CD4-positive, CD25-positive, alpha-beta regulatory T cell (primary cell): ENCODE results near the gene LTBP4. TPM values are rescaled to one million over a fixed set of nuclear protein-coding genes. Genes with fewer than 3 reads are reported as not detected.

ENCODE experiments used
- ATAC-seq, 2 donors: fragments of 150-1000 bp; cut with Tn5 transposase; one replicate each; pipeline ENCODE4 v1.10.0; 2021; ENCODE audit warnings: low read depth in 2 of 2, moderate number of reproducible peaks in 2 of 2, moderate library complexity in 1 of 2
- DNase-seq, 3 donors: peaks; one replicate each; pipeline versions ENCODE4 v3.0.0 to v3.0.0-alpha.2; 2012 to 2022; ENCODE audit warnings: mixed read lengths in 1 of 3
- H3K27ac ChIP-seq: one replicate; pipeline ENCODE4 v1.7.0; 2013; ENCODE audit warnings: mild to moderate bottlenecking, low read length; ENCODE audit not compliant: insufficient read depth, poor library complexity, severe bottlenecking
- H3K27me3 ChIP-seq: one replicate; pipeline ENCODE4 v1.7.0; 2013; ENCODE audit warnings: low read length; ENCODE audit not compliant: control insufficient read depth, insufficient read depth
- H3K36me3 ChIP-seq: one replicate; pipeline ENCODE4 v1.7.0; 2013; ENCODE audit warnings: mild to moderate bottlenecking, low read length, moderate library complexity; ENCODE audit not compliant: control insufficient read depth, insufficient read depth
- H3K4me1 ChIP-seq: 2 replicates; pipeline ENCODE4 v1.7.0; 2013; ENCODE audit warnings: mild to moderate bottlenecking, low read length; ENCODE audit not compliant: insufficient read depth, control insufficient read depth, poor library complexity, severe bottlenecking
- H3K4me3 ChIP-seq: one replicate; pipeline ENCODE4 v1.7.0; 2013; ENCODE audit warnings: low read depth, mild to moderate bottlenecking, low read length, moderate library complexity
- H3K9me3 ChIP-seq, 2 experiments: 1 replicate in 1 of 2; 2 replicates in 1 of 2; pipeline ENCODE4 v1.7.0; 2013; ENCODE audit warnings: low read length in 2 of 2, mild to moderate bottlenecking in 1 of 2, moderate library complexity in 1 of 2; ENCODE audit not compliant: control insufficient read depth in 2 of 2
- H3K27ac Mint-ChIP-seq, 3 donors: one replicate each; pipeline ENCODE4 v1.8.0; 2020 to 2022; ENCODE audit warnings: mild to moderate bottlenecking in 3 of 3, mixed read lengths in 3 of 3, moderate library complexity in 2 of 3
- H3K27me3 Mint-ChIP-seq: one replicate; pipeline ENCODE4 v1.8.0; 2022; ENCODE audit warnings: mild to moderate bottlenecking, mixed read lengths
- H3K36me3 Mint-ChIP-seq: one replicate; pipeline ENCODE4 v1.8.0; 2020; ENCODE audit warnings: mixed read lengths
- H3K4me1 Mint-ChIP-seq, 4 donors: one replicate each; pipeline ENCODE4 v1.8.0; 2020 to 2022; ENCODE audit warnings: mixed read lengths in 4 of 4, mild to moderate bottlenecking in 1 of 4
- H3K4me3 Mint-ChIP-seq, 4 donors: one replicate each; pipeline ENCODE4 v1.8.0; 2020 to 2022; ENCODE audit warnings: mild to moderate bottlenecking in 4 of 4, mixed read lengths in 4 of 4, moderate library complexity in 3 of 4
- H3K9me3 Mint-ChIP-seq, 7 donors: one replicate each; pipeline ENCODE4 v1.8.0; 2020 to 2022; ENCODE audit warnings: mixed read lengths in 7 of 7, mild to moderate bottlenecking in 3 of 7, moderate library complexity in 2 of 7
- polyA plus RNA-seq, 4 donors: library from polyadenylated mRNA; unstranded; fragments of 300-500 nt; fragmentation: Illumina TruSeq; gene quantifications; one replicate each; pipeline ENCODE4 v1.2.3, GENCODE V29; 2021
- total RNA-seq: library from RNA; stranded (reverse); gene quantifications from one replicate; pipeline ENCODE4 v1.2.3, GENCODE V29; 2022

The LTBP4 gene
- total and polyA plus RNA-seq, 5 donors from 2014 or later: 20.7 to 115 (median 30.9) TPM

DNA sequence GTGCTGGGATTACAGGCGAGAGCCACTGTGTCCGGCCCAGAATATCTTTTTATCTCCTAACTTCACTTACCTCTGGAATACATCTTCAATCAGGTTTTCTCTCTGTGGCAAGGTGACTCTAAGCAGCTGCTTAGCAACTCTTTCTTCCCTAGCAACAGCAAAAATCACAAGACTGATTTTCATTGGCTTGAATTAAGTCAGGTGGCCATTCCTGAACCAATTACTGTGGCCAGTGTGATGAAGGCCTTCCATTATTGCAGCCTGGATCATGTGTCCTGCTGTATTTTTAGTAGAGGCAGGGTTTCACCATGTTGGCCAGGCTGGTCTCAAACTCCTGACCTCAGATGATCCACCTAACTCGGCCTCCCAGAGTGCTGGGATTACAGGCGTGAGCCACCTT lies 9.0 kb upstream of the LTBP4 start:
- Mint-ChIP-seq H3K4me3 (peak overlapping the region in 2 of 4 donors; percentile 52 to 85), H3K4me1 (peaks cover 0 to 14% (median under 1%) of the 10 kb centered on the region in 4 donors), H3K9me3 (no peaks in the 10 kb centered on the region), H3K27me3 (peaks cover 7% of the 10 kb centered on the region), H3K36me3 (peaks cover 6% of the 10 kb centered on the region), H3K27ac (peak overlapping the region in 1 of 3 donors; percentile 14)
- Histone ChIP-seq H3K36me3 (peaks cover 15% of the 10 kb centered on the region), H3K4me3 (no peak overlapping the region), H3K9me3 (no peaks in the 10 kb centered on the region), H3K27me3 (no peaks in the 10 kb centered on the region), H3K27ac (no peak overlapping the region), H3K4me1 (peaks cover 14% of the 10 kb centered on the region)
- ATAC-seq (peak; percentile 45 to 59), DNase-seq (peak in 2 of 3 donors; percentile 24 to 71)

- no peaks in the 10 kb centered on the region for H3K36me3 Mint-ChIP-seq
- peaks cover 0 to 30% (median 12%) of the 10 kb centered on the region in 4 donors for H3K4me1 Mint-ChIP-seq
- Histone ChIP-seq H3K27ac (no peak overlapping the region), H3K4me3 (no peak overlapping the region), H3K36me3 (no peaks in the 10 kb centered on the region), H3K9me3 (no peaks in the 10 kb centered on the region), H3K27me3 (peaks cover 5% of the 10 kb centered on the region), H3K4me1 (peaks cover 34% of the 10 kb centered on the region)
- peaks cover 24% of the 10 kb centered on the region for H3K27me3 Mint-ChIP-seq
- no peak overlapping the region for H3K27ac Mint-ChIP-seq
- DNase-seq: no peak
- H3K4me3 Mint-ChIP-seq: peak overlapping the region in 2 of 4 donors; percentile 35 to 44
- no peak for ATAC-seq
- no peaks in the 10 kb centered on the region for H3K9me3 Mint-ChIP-seq
Observed at GRCh38 chr19:40594255-40594654, 6.9 kb upstream of the LTBP4 start.

- Mint-ChIP-seq H3K4me1 (peaks cover 0 to 34% (median 13%) of the 10 kb centered on the region in 4 donors), H3K9me3 (peaks cover 0 to 1% (median 0%) of the 10 kb centered on the region in 7 donors), H3K36me3 (no peaks in the 10 kb centered on the region), H3K4me3 (peak overlapping the region in 1 of 4 donors; percentile 44), H3K27me3 (peaks cover 29% of the 10 kb centered on the region), H3K27ac (no peak overlapping the region)
- Histone ChIP-seq H3K27ac (no peak overlapping the region), H3K36me3 (no peaks in the 10 kb centered on the region), H3K9me3 (no peaks in the 10 kb centered on the region), H3K27me3 (peaks cover 6% of the 10 kb centered on the region), H3K4me1 (peaks cover 38% of the 10 kb centered on the region), H3K4me3 (no peak overlapping the region)
- no peak for ATAC-seq
- DNase-seq: no peak
Observed at GRCh38 chr19:40594657-40595091, 6.5 kb upstream of the LTBP4 start.

DNA sequence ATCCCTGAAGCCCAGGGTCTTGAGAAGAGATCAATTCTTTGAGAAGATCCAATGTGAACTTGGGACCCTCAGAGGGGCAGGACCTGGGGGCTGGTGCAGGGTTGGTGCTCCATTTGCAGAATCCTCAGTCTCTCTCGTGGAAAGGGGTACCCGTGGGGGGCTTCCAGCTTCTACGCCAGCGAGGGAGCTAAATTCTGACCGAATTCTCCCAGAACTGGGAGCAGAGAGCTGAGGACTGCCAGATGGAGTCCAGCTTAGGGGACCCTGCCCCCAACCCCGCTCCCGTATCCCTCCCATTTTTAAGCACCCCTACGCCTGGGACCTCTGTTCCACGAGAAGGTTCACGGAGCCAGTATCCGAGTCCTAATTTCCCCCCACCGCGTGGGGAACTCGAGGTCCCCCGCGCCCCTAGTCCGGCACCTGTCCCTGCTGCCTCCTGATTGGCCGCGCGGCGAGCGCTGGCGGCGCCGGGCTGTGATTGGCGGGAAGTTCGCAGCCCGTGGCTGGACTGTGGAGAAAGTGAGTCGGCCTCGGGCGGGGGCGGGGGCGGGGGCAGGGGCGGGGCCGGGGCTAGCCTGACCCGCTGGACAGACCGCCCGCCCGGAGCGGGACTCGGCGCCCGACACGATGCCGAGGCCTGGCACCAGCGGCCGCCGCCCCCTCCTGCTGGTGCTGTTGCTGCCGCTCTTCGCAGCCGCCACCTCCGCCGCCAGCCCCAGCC lies 4.4 kb upstream of the LTBP4 start:
- Histone ChIP-seq H3K9me3 (no peaks in the 10 kb centered on the region), H3K27me3 (peaks cover 11% of the 10 kb centered on the region), H3K4me1 (peaks cover 57% of the 10 kb centered on the region), H3K27ac (no peak overlapping the region), H3K36me3 (no peaks in the 10 kb centered on the region), H3K4me3 (no peak overlapping the region)
- Mint-ChIP-seq H3K4me1 (peaks cover 0 to 48% (median 17%) of the 10 kb centered on the region in 4 donors), H3K27me3 (peaks cover 40% of the 10 kb centered on the region), H3K27ac (no peak overlapping the region), H3K36me3 (no peaks in the 10 kb centered on the region), H3K9me3 (peaks cover 0 to 2% (median 0%) of the 10 kb centered on the region in 7 donors), H3K4me3 (no peak overlapping the region)
- ATAC-seq (no peak), DNase-seq (no peak)

DNA sequence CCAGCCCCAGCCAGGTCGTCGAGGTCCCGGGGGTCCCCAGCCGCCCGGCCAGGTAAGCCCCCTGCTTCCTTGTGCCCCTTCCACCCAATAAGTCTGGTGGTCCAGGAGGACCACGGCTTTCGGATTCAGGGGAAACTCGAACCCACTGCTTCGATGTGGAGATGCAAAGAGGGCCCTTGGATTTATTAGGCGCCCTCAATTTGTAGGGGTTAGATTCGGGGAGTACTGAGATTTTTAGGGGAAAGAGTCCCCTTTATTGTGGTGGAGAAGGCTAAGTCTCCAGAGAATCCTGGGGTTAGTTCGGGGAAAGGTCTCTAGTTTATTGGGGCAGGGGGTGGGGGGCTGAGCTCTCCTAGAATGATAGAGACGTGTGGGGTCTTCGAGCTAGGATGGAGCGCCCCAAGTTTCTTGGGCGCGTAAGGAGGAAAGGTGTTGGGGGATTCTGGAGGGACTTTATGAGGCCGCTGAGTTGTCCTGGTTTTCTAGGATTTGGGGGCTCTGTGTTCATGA lies 3.8 kb upstream of the LTBP4 start:
- Histone ChIP-seq H3K4me1 (peaks cover 63% of the 10 kb centered on the region), H3K27ac (no peak overlapping the region), H3K9me3 (no peaks in the 10 kb centered on the region), H3K27me3 (peaks cover 11% of the 10 kb centered on the region), H3K36me3 (no peaks in the 10 kb centered on the region), H3K4me3 (no peak overlapping the region)
- peaks cover 42% of the 10 kb centered on the region for H3K27me3 Mint-ChIP-seq
- H3K36me3 Mint-ChIP-seq: no peaks in the 10 kb centered on the region
- ATAC-seq: no peak
- peaks cover 0 to 2% (median 0%) of the 10 kb centered on the region in 7 donors for H3K9me3 Mint-ChIP-seq
- DNase-seq: no peak
- peaks cover 0 to 52% (median 19%) of the 10 kb centered on the region in 4 donors for H3K4me1 Mint-ChIP-seq
- peak overlapping the region; percentile 36 to 80 (median 72) for H3K4me3 Mint-ChIP-seq
- peak overlapping the region in 1 of 3 donors; percentile 69 for H3K27ac Mint-ChIP-seq

- no peak overlapping the region for H3K4me3 ChIP-seq
- Mint-ChIP-seq H3K27me3 (peaks cover 46% of the 10 kb centered on the region), H3K4me1 (peaks cover 0 to 62% (median 24%) of the 10 kb centered on the region in 4 donors), H3K9me3 (peaks cover 0 to 2% (median 0%) of the 10 kb centered on the region in 7 donors), H3K27ac (no peak overlapping the region), H3K4me3 (peak overlapping the region in 3 of 4 donors; percentile 36 to 72 (median 57)), H3K36me3 (no peaks in the 10 kb centered on the region)
- no peaks in the 10 kb centered on the region for H3K9me3 ChIP-seq
- no peaks in the 10 kb centered on the region for H3K36me3 ChIP-seq
- H3K27ac ChIP-seq: no peak overlapping the region
- H3K27me3 ChIP-seq: peaks cover 11% of the 10 kb centered on the region
- H3K4me1 ChIP-seq: peaks cover 72% of the 10 kb centered on the region
- DNase-seq (peak; percentile 71 to 77 (median 71)), ATAC-seq (peak; percentile 65 to 66)
Observed at GRCh38 chr19:40598121-40598917, 2.9 kb upstream of the LTBP4 start.

DNA sequence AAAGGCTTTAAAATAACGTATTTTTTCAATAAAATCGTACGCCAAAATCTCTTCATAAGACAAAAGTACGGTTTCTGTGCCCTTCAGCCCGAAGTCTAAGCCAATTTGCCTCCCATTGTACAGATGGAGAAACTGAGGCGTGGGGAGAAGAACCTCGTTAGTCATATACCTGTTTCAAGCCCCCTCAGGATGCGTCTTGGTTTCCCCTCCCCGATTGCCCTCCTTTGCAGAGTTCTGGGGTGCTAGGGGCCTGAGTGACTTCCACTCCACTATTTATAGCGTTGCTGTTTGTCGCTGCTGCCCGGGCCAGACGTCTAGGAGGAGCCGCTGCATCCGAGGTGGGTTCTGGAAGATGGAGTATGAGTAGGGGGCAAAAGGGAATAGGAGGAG lies 2.3 kb upstream of the LTBP4 start:
- H3K27me3 ChIP-seq: peaks cover 11% of the 10 kb centered on the region
- peaks cover 1 to 67% (median 27%) of the 10 kb centered on the region in 4 donors for H3K4me1 Mint-ChIP-seq
- no peak overlapping the region for H3K27ac ChIP-seq
- peaks cover 52% of the 10 kb centered on the region for H3K27me3 Mint-ChIP-seq
- peaks cover 0 to 2% (median 0%) of the 10 kb centered on the region in 7 donors for H3K9me3 Mint-ChIP-seq
- no peaks in the 10 kb centered on the region for H3K36me3 ChIP-seq
- ATAC-seq (no peak), DNase-seq (no peak)
- no peaks in the 10 kb centered on the region for H3K9me3 ChIP-seq
- peak overlapping the region in 3 of 4 donors; percentile 36 to 77 (median 72) for H3K4me3 Mint-ChIP-seq
- H3K27ac Mint-ChIP-seq: no peak overlapping the region
- H3K36me3 Mint-ChIP-seq: no peaks in the 10 kb centered on the region
- H3K4me1 ChIP-seq: peaks cover 78% of the 10 kb centered on the region
- H3K4me3 ChIP-seq: no peak overlapping the region
